H1 (cell line): ENCODE data around the gene MED16. TPM values are rescaled to one million over a fixed set of nuclear protein-coding genes. Genes with fewer than 3 reads are reported as not detected.
A peak's percentile ranks its signal among the peaks of the same experiment; 100 is the strongest.

Experiments used
- EP300 ChIP-seq, 2 experiments: IDR thresholded peaks; 1 replicate in 1 of 2; 2 replicates in 1 of 2; pipeline ENCODE4 v1.6.1; 2011 to 2012; ENCODE audit warnings: low read depth in 2 of 2, low read length in 2 of 2, mild to moderate bottlenecking in 2 of 2, borderline replicate concordance in 1 of 2, inconsistent platforms in 1 of 2, moderate library complexity in 1 of 2
- FOSL1 ChIP-seq: IDR thresholded peaks from 2 replicates; pipeline ENCODE4 v1.6.1; 2011; ENCODE audit warnings: mild to moderate bottlenecking, low read depth, low read length, moderate library complexity; ENCODE audit not compliant: insufficient read depth
- GABPA ChIP-seq: IDR thresholded peaks from 2 replicates; pipeline ENCODE4 v1.6.1; 2011; ENCODE audit warnings: mild to moderate bottlenecking, low read length, moderate library complexity, borderline replicate concordance; ENCODE audit not compliant: insufficient read depth
- JUND ChIP-seq: IDR thresholded peaks from 2 replicates; pipeline ENCODE4 v1.6.1; 2011; ENCODE audit warnings: mild to moderate bottlenecking, improper control_type of control experiment, low read length
- SIX5 ChIP-seq: IDR thresholded peaks from 2 replicates; pipeline ENCODE4 v1.6.1; 2011; ENCODE audit warnings: mild to moderate bottlenecking, low read depth, low read length
- SUZ12 ChIP-seq: fragments of 200-600 bp; sonication (generic); IDR thresholded peaks from 2 replicates; pipeline ENCODE4 v1.6.1; 2012; ENCODE audit warnings: mild to moderate bottlenecking, inconsistent platforms, low read length, moderate library complexity, mixed read lengths
- TCF12 ChIP-seq: IDR thresholded peaks from 2 replicates; pipeline ENCODE4 v1.6.1; 2011; ENCODE audit warnings: low read depth, mild to moderate bottlenecking, low read length
- polyA plus RNA-seq, 7 experiments: library from polyadenylated mRNA; depleted of rRNA in 3 of 7; stranded (reverse) in 5 of 7; unstranded in 2 of 7; fragments of >200 nt in 5 of 7; fragments of 200-250 nt in 2 of 7; gene quantifications; 1 replicate in 5 of 7; 2 replicates in 1 of 7; 4 replicates in 1 of 7; pipeline versions ENCODE4 v1.2.1 to v1.2.3, GENCODE V29; 2011 to 2013; ENCODE audit warnings: missing spikeins in 2 of 7, mixed read lengths in 2 of 7
- total RNA-seq: library from RNA; stranded (reverse); fragmentation: NEBNext Ultra II Directional; extraction: Animal tissue kit (Norgen Biotek cat#: 25700); gene quantifications from 2 replicates; pipeline ENCODE4 v1.2.1, GENCODE V29; 2021
- TF ChIP-seq, protein P1 (sequence below): fragments of 300-600 bp; sonication (generic); IDR thresholded peaks from 2 replicates; pipeline ENCODE4 v1.7.1; 2012; ENCODE audit warnings: low read length, moderate library complexity, mild to moderate bottlenecking, inconsistent platforms; ENCODE audit not compliant: insufficient replicate concordance
- TF ChIP-seq, protein P2 (sequence below): IDR thresholded peaks from 2 replicates; pipeline ENCODE4 v1.6.1; 2011; ENCODE audit warnings: low read length, improper control_type of control experiment

The MED16 gene
- total and polyA plus RNA-seq, 2 of the 8 experiments (the other 6 are each of a cell fraction or from before 2014, with no cell fraction given): 51.0 to 67.2 TPM

DNA sequence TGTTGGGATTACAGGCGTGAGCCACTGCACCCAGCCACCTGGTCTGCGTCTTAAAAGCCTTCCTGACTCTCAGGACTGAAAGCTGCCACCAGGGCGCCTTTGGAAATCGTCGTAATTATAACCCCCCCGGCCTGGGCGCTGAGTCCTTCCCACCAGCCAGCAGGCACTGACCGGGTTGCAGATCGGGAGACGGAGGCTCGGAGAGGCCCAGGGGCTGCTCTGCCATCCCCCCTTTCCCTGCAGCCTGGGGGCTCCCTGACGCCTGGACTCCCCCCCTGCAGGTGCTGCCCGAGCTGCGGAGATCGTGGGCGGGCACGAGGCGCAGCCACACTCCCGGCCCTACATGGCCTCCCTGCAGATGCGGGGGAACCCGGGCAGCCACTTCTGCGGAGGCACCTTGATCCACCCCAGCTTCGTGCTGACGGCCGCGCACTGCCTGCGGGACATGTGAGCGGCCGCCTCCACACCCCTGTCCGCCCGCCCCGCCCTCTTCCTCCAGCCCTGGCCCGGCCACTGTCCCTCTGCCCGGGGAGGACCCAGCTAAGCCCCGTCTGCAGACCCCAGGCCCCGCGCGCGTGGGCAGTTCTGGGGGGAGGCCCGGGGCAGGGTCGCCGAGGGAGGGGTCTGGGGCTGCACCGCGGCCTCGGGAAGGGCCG, 49.7 kb downstream of the MED16 start (continued):
- TF ChIP-seq, protein P1, sequence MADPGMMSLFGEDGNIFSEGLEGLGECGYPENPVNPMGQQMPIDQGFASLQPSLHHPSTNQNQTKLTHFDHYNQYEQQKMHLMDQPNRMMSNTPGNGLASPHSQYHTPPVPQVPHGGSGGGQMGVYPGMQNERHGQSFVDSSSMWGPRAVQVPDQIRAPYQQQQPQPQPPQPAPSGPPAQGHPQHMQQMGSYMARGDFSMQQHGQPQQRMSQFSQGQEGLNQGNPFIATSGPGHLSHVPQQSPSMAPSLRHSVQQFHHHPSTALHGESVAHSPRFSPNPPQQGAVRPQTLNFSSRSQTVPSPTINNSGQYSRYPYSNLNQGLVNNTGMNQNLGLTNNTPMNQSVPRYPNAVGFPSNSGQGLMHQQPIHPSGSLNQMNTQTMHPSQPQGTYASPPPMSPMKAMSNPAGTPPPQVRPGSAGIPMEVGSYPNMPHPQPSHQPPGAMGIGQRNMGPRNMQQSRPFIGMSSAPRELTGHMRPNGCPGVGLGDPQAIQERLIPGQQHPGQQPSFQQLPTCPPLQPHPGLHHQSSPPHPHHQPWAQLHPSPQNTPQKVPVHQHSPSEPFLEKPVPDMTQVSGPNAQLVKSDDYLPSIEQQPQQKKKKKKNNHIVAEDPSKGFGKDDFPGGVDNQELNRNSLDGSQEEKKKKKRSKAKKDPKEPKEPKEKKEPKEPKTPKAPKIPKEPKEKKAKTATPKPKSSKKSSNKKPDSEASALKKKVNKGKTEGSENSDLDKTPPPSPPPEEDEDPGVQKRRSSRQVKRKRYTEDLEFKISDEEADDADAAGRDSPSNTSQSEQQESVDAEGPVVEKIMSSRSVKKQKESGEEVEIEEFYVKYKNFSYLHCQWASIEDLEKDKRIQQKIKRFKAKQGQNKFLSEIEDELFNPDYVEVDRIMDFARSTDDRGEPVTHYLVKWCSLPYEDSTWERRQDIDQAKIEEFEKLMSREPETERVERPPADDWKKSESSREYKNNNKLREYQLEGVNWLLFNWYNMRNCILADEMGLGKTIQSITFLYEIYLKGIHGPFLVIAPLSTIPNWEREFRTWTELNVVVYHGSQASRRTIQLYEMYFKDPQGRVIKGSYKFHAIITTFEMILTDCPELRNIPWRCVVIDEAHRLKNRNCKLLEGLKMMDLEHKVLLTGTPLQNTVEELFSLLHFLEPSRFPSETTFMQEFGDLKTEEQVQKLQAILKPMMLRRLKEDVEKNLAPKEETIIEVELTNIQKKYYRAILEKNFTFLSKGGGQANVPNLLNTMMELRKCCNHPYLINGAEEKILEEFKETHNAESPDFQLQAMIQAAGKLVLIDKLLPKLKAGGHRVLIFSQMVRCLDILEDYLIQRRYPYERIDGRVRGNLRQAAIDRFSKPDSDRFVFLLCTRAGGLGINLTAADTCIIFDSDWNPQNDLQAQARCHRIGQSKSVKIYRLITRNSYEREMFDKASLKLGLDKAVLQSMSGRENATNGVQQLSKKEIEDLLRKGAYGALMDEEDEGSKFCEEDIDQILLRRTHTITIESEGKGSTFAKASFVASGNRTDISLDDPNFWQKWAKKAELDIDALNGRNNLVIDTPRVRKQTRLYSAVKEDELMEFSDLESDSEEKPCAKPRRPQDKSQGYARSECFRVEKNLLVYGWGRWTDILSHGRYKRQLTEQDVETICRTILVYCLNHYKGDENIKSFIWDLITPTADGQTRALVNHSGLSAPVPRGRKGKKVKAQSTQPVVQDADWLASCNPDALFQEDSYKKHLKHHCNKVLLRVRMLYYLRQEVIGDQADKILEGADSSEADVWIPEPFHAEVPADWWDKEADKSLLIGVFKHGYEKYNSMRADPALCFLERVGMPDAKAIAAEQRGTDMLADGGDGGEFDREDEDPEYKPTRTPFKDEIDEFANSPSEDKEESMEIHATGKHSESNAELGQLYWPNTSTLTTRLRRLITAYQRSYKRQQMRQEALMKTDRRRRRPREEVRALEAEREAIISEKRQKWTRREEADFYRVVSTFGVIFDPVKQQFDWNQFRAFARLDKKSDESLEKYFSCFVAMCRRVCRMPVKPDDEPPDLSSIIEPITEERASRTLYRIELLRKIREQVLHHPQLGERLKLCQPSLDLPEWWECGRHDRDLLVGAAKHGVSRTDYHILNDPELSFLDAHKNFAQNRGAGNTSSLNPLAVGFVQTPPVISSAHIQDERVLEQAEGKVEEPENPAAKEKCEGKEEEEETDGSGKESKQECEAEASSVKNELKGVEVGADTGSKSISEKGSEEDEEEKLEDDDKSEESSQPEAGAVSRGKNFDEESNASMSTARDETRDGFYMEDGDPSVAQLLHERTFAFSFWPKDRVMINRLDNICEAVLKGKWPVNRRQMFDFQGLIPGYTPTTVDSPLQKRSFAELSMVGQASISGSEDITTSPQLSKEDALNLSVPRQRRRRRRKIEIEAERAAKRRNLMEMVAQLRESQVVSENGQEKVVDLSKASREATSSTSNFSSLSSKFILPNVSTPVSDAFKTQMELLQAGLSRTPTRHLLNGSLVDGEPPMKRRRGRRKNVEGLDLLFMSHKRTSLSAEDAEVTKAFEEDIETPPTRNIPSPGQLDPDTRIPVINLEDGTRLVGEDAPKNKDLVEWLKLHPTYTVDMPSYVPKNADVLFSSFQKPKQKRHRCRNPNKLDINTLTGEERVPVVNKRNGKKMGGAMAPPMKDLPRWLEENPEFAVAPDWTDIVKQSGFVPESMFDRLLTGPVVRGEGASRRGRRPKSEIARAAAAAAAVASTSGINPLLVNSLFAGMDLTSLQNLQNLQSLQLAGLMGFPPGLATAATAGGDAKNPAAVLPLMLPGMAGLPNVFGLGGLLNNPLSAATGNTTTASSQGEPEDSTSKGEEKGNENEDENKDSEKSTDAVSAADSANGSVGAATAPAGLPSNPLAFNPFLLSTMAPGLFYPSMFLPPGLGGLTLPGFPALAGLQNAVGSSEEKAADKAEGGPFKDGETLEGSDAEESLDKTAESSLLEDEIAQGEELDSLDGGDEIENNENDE: no peak
- TF ChIP-seq SUZ12 (peak; percentile 36; the same call in 1 of the 2 replicates), SIX5 (no peak), JUND (no peak), TCF12 (no peak), EP300 (IDR thresholded peaks at IDR 0.05; ENCODE audit: borderline replicate concordance in 1 of 2, low read depth in 2 of 2, low read length in 2 of 2) (no peak), GABPA (no peak), FOSL1 (no peak)
- TF ChIP-seq, protein P2, sequence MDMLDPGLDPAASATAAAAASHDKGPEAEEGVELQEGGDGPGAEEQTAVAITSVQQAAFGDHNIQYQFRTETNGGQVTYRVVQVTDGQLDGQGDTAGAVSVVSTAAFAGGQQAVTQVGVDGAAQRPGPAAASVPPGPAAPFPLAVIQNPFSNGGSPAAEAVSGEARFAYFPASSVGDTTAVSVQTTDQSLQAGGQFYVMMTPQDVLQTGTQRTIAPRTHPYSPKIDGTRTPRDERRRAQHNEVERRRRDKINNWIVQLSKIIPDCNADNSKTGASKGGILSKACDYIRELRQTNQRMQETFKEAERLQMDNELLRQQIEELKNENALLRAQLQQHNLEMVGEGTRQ: no peak
